Colonic mucosa (tissue), 4 donors: ENCODE data around the gene RBM23. TPM values are rescaled to one million over a fixed set of nuclear protein-coding genes. Genes with fewer than 3 reads are reported as not detected.
"Not testable (repeated sequence)": the region's sequence is repeated elsewhere in the genome, so short reads cannot be mapped to it uniquely, and the experiment has no call there.

Experiments
- DNase-seq: peaks from one replicate; pipeline ENCODE4 v3.0.0-alpha.2; 2020
- H3K27ac ChIP-seq: fragments of 200-600 bp; one replicate; pipeline ENCODE4 v1.8.0; 2021
- H3K27me3 ChIP-seq: fragments of 200-600 bp; one replicate; pipeline ENCODE4 v1.8.0; 2021
- H3K36me3 ChIP-seq: fragments of 200-600 bp; one replicate; pipeline ENCODE4 v1.8.0; 2021
- H3K4me1 ChIP-seq: fragments of 200-600 bp; one replicate; pipeline ENCODE4 v1.8.0; 2021; ENCODE audit warnings: mild to moderate bottlenecking
- H3K4me3 ChIP-seq: fragments of 200-600 bp; one replicate; pipeline ENCODE4 v1.8.0; 2021
- H3K9ac ChIP-seq, 2 donors: one replicate each; pipeline ENCODE4 v1.7.0; 2013; ENCODE audit warnings: control low read depth in 2 of 2, low read depth in 2 of 2, low read length in 2 of 2
- H3K9me3 ChIP-seq: fragments of 200-600 bp; one replicate; pipeline ENCODE4 v1.8.0; 2021
- intact Hi-C: fragments of 100-400 bp; cut with DNase I; formaldehyde crosslinking; loops from one replicate; pipeline ENCODE4 v1.14.1; 2022
- total RNA-seq, 2 donors: library from RNA; stranded (reverse); fragmentation: NEBNext Ultra II Directional in 1 of 2; extraction: Animal tissue kit (Norgen Biotek cat#: 25700) in 1 of 2; gene quantifications; one replicate each; pipeline ENCODE4 v1.2.1, GENCODE V29; 2021
- TF ChIP-seq, protein P1 (sequence below): fragments of 200-600 bp; IDR thresholded peaks from one replicate; pipeline ENCODE4 v1.8.0; 2022; ENCODE audit warnings: antibody characterized with exemption, mild to moderate bottlenecking
- donor health status: healthy.
- donor health status: DM: no; HTN: no; CAD: no.
- donor health status: DM: no; HTN: no; CAD: no.

RBM23 gene
- total RNA-seq, 2 donors from 2014 or later, result 66.8 to 67.7 TPM

DNA sequence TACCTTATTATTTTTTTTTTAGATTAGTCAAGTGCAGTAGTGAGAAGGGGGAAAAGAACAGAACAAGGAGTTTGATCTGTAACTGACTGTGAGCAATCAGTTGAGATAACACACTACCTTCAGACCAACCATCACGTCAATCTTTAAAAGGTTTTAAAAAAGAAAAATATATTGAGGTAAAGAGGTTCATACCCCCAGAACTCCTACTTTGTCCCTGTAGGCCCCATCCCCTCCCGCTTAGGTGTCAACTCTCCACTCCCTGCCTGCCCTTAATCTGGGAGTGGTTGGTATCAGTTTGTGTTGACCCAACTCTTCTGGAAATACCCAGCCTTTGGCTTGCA lies 66.4 kb downstream of the RBM23 start:
- TF ChIP-seq, protein P1, sequence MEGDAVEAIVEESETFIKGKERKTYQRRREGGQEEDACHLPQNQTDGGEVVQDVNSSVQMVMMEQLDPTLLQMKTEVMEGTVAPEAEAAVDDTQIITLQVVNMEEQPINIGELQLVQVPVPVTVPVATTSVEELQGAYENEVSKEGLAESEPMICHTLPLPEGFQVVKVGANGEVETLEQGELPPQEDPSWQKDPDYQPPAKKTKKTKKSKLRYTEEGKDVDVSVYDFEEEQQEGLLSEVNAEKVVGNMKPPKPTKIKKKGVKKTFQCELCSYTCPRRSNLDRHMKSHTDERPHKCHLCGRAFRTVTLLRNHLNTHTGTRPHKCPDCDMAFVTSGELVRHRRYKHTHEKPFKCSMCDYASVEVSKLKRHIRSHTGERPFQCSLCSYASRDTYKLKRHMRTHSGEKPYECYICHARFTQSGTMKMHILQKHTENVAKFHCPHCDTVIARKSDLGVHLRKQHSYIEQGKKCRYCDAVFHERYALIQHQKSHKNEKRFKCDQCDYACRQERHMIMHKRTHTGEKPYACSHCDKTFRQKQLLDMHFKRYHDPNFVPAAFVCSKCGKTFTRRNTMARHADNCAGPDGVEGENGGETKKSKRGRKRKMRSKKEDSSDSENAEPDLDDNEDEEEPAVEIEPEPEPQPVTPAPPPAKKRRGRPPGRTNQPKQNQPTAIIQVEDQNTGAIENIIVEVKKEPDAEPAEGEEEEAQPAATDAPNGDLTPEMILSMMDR, result no peak
- H3K36me3 ChIP-seq, result no peaks in the 10 kb centered on the region
- peaks cover 4% of the 10 kb centered on the region for H3K4me1 ChIP-seq
- H3K4me3 ChIP-seq, result no peak overlapping the region
- H3K9me3 ChIP-seq, result no peaks in the 10 kb centered on the region
- DNase-seq, result no peak
- peak overlapping the region in 1 of 2 donors; percentile 84 for H3K9ac ChIP-seq
- no peaks in the 10 kb centered on the region for H3K27me3 ChIP-seq
- peak overlapping the region; percentile 64 for H3K27ac ChIP-seq
- intact Hi-C loops, result loop anchor here (2.0 to 5.0 kb wide), 2 partner anchors 30 to 295 kb away; no protein-coding TSS in a partner anchor

- not testable (repeated sequence) for H3K4me1 ChIP-seq, H3K9me3 ChIP-seq, H3K4me3 ChIP-seq, H3K9ac ChIP-seq, DNase-seq, H3K36me3 ChIP-seq, H3K27me3 ChIP-seq
- peak overlapping the region; percentile 80 for H3K27ac ChIP-seq
- intact Hi-C loops, result loop anchor here (2.0 to 5.0 kb wide), 2 partner anchors 29 to 295 kb away; no protein-coding TSS in a partner anchor
Observed at GRCh38 chr14:22852178-22852577, 66.8 kb downstream of the RBM23 start.

- peak overlapping the region; percentile 8 to 50 for H3K9ac ChIP-seq
- peak; percentile 64 for DNase-seq
- intact Hi-C loops, result loop anchor here (5.0 kb wide), 1 partner anchor 294 kb away; no protein-coding TSS in a partner anchor
- no peaks in the 10 kb centered on the region for H3K27me3 ChIP-seq
- TF ChIP-seq, protein P1, result no peak
- H3K4me1 ChIP-seq, result peaks cover 8% of the 10 kb centered on the region
- H3K4me3 ChIP-seq, result no peak overlapping the region
- peak overlapping the region; percentile 80 for H3K27ac ChIP-seq
- H3K36me3 ChIP-seq, result no peaks in the 10 kb centered on the region
- H3K9me3 ChIP-seq, result no peaks in the 10 kb centered on the region
Observed at GRCh38 chr14:22850944-22851764, 67.8 kb downstream of the RBM23 start.

DNA sequence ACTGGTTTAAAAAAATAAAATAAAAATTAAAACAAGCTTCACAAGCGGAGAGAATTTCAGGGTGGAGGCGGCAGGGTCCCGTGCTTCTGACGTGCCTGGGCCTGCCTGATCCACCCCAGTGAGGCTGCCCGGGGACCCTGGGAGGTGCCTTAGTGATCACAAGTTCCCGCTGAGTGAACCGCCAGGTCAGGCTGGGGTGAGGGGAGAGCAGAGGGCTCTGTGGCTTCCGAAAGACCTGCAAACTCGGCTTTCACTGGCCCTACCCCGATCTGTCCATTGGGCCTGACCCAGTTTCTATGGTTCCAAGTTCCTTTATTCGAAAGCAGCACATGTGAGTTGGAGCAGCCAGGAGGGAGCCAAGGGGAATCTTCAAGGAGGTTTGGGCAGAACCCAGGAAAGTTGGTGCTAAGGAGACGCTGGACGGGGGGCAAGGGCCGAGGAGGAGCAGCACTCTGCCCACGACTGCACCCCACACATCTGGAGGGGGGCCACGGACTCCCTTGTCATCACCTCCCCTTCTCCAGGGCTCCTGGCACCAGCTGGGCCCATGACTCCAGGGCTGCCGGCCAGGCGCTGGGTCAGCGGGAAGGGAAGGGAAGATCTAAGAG lies 69.6 kb downstream of the RBM23 start:
- Histone ChIP-seq H3K9ac (peak overlapping the region; percentile 3 to 40), H3K36me3 (no peaks in the 10 kb centered on the region), H3K9me3 (no peaks in the 10 kb centered on the region), H3K27ac (peak overlapping the region; percentile 80), H3K4me1 (peaks cover 8% of the 10 kb centered on the region), H3K4me3 (no peak overlapping the region), H3K27me3 (no peaks in the 10 kb centered on the region)
- intact Hi-C loops, result no loop called here
- TF ChIP-seq, protein P1, result no peak
- DNase-seq, result peak; percentile 51

DNA sequence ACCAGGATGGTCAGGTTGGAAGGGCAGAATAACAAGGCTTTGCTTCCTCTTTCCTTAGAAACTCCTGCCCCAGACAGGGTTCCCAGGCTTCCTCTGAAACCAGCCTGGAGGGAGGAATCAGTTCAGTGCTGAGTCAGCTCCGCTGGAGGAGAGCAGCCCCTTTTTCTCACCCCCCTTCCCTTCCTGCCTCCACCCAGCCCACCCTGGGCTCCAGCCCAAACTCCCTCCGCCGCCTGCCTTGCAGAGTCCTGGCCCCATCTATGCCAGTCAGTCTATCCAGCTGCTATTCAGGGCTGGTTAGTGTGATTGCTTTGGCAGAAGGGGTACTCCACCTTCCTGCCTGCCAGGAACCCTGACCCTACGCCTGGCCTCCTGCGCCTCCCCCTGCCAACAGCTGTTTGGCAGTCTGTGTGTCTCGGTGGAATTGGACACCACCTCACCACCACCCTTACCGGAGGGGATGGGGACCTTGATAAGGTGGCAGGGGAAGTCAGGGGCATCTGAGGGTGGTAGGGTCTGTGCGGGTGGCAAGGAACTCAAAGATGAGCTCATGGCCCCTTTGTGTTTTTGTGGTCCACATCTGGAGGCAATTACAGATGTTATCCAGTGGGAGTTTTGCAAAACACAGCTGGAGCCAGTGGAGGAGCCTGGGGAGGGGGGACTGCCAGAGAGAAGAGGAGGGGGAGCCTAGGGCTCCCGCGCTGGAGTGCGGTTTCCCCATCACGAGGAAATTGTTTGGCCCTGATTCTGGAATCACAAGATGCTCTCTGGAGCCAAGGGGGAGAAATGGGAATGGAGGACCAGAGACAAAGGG lies 70.4 kb downstream of the RBM23 start:
- H3K4me3 ChIP-seq, result no peak overlapping the region
- intact Hi-C loops, result no loop called here
- no peaks in the 10 kb centered on the region for H3K9me3 ChIP-seq
- H3K27ac ChIP-seq, result peak overlapping the region; percentile 80
- H3K9ac ChIP-seq, result peak overlapping the region; percentile 46 to 50
- no peaks in the 10 kb centered on the region for H3K27me3 ChIP-seq
- peaks cover 8% of the 10 kb centered on the region for H3K4me1 ChIP-seq
- no peaks in the 10 kb centered on the region for H3K36me3 ChIP-seq
- peak; percentile 46 for DNase-seq
- TF ChIP-seq, protein P1, result no peak
